Measurements from ENCODE around the gene CTCF. TPM values are rescaled to one million over a fixed set of nuclear protein-coding genes. Genes with fewer than 3 reads are reported as not detected.

CTCF gene
- total RNA-seq, 1 donor from 2014 or later, result 36.0 TPM

- Histone ChIP-seq H3K27ac (peak overlapping the region; percentile 90), H3K36me3 (peaks cover 44% of the 10 kb centered on the region), H3K4me1 (peaks cover 31% of the 10 kb centered on the region), H3K4me3 (peak overlapping the region; percentile 69), H3K9me3 (no peaks in the 10 kb centered on the region), H3K27me3 (no peaks in the 10 kb centered on the region)
- ATAC-seq (peak; percentile 1), DNase-seq (no peak)
- intact Hi-C loops (cut with DNase I), result no loop called here
- TF ChIP-seq, protein P1, sequence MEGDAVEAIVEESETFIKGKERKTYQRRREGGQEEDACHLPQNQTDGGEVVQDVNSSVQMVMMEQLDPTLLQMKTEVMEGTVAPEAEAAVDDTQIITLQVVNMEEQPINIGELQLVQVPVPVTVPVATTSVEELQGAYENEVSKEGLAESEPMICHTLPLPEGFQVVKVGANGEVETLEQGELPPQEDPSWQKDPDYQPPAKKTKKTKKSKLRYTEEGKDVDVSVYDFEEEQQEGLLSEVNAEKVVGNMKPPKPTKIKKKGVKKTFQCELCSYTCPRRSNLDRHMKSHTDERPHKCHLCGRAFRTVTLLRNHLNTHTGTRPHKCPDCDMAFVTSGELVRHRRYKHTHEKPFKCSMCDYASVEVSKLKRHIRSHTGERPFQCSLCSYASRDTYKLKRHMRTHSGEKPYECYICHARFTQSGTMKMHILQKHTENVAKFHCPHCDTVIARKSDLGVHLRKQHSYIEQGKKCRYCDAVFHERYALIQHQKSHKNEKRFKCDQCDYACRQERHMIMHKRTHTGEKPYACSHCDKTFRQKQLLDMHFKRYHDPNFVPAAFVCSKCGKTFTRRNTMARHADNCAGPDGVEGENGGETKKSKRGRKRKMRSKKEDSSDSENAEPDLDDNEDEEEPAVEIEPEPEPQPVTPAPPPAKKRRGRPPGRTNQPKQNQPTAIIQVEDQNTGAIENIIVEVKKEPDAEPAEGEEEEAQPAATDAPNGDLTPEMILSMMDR (IDR thresholded peaks at IDR 0.05), result no peak
Observed at GRCh38 chr16:67538666-67539101, 23.6 kb upstream of the CTCF start.

DNA sequence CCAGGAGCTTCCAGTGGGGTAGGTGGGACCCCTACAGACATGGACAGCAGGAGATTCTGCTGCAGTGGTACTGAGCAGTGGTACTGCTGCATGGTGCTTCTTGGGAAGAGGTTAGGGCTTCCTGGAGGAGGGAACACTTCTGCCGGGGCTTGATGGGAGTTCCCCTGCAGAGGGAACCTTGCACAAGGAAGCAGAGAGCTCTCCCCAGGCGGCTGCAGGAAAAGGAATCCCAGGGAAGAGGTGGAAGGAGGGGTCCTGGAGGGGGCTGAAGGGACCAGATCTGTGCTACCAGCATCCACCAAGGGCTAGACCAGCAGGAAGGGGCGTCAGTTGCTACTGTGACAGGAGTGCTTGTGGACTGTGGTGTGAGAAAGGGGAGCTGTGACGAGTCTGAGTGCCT, 23.1 kb upstream of the CTCF start:
- Histone ChIP-seq H3K4me3 (peak overlapping the region; percentile 69), H3K4me1 (peaks cover 35% of the 10 kb centered on the region), H3K36me3 (peaks cover 49% of the 10 kb centered on the region), H3K9me3 (no peaks in the 10 kb centered on the region), H3K27ac (no peak overlapping the region), H3K27me3 (no peaks in the 10 kb centered on the region)
- TF ChIP-seq, protein P1 (IDR thresholded peaks at IDR 0.05), result no peak
- ATAC-seq, result no peak
- no peak for DNase-seq
- intact Hi-C loops (cut with DNase I), result no loop called here

- Histone ChIP-seq H3K36me3 (peaks cover 55% of the 10 kb centered on the region), H3K9me3 (no peaks in the 10 kb centered on the region), H3K27me3 (no peaks in the 10 kb centered on the region), H3K4me1 (peaks cover 39% of the 10 kb centered on the region), H3K27ac (no peak overlapping the region), H3K4me3 (peak overlapping the region; percentile 69)
- intact Hi-C loops (cut with DNase I), result no loop called here
- DNase-seq (no peak), ATAC-seq (no peak)
- TF ChIP-seq, protein P1 (IDR thresholded peaks at IDR 0.05), result no peak
Observed at GRCh38 chr16:67539691-67540635, 22.4 kb upstream of the CTCF start.

DNA sequence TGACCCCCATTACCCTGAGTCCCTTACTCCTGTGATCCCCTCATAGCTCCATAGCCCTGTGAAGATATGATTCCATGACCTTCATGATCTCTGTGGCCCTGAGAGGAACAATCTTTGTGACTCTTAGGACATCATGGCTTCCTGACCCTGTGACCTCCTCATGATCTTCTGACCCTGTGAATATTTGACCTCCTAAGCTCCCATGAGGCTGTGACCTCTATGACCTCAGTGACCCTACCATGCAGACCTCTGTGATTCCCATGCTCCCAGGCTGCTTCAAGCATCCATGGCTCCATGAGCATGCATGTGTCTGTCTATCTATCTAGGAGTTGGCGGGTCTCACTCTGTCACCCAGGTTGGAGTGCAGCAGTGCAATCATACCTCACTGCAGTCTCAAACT, 21.6 kb upstream of the CTCF start:
- Histone ChIP-seq H3K36me3 (peaks cover 63% of the 10 kb centered on the region), H3K4me3 (no peak overlapping the region), H3K27me3 (no peaks in the 10 kb centered on the region), H3K9me3 (no peaks in the 10 kb centered on the region), H3K27ac (no peak overlapping the region), H3K4me1 (peaks cover 39% of the 10 kb centered on the region)
- TF ChIP-seq, protein P1 (IDR thresholded peaks at IDR 0.05), result no peak
- no peak for ATAC-seq
- no peak for DNase-seq
- intact Hi-C loops (cut with DNase I), result no loop called here

- ATAC-seq, result no peak
- Histone ChIP-seq H3K4me1 (peaks cover 38% of the 10 kb centered on the region), H3K9me3 (no peaks in the 10 kb centered on the region), H3K36me3 (peaks cover 72% of the 10 kb centered on the region), H3K27me3 (no peaks in the 10 kb centered on the region), H3K4me3 (no peak overlapping the region), H3K27ac (no peak overlapping the region)
- TF ChIP-seq, protein P1 (IDR thresholded peaks at IDR 0.05), result no peak
- intact Hi-C loops (cut with DNase I), result no loop called here
- DNase-seq, result peak; percentile 61
Observed at GRCh38 chr16:67541391-67542263, 20.7 kb upstream of the CTCF start.

All from upper lobe of right lung (tissue), 1 donor.